H1 (cell line): ENCODE results near the gene SBK2. TPM values are rescaled to one million over a fixed set of nuclear protein-coding genes. Genes with fewer than 3 reads are reported as not detected.

Experiments used
- CTCF ChIA-PET: fragments of 300-600 bp; sonication (Branson Sonifier 250); formaldehyde crosslinking; loops from one replicate; lab custom pipeline; 2021; ENCODE audit not compliant: partially characterized antibody; lab: Charles Lee
- POLR2A ChIA-PET: fragments of 300-600 bp; sonication (Branson Sonifier 250); formaldehyde crosslinking; loops from one replicate; lab custom pipeline; 2021; ENCODE audit warnings: inconsistent platforms; ENCODE audit not compliant: partially characterized antibody; lab: Charles Lee
- DNase-seq, 2 experiments: peaks; one replicate each; pipeline versions ENCODE4 v3.0.0 to v3.0.0-alpha.2; 2010 to 2022; ENCODE audit warnings: low spot score in 2 of 2, low read depth in 1 of 2, mixed read lengths in 1 of 2
- FAIRE-seq: peaks from 2 replicates; lab custom pipeline; 2011; peaks lifted over from hg19 to GRCh38; lab: Jason Lieb, UNC
- H2AFZ ChIP-seq: 2 replicates; pipeline ENCODE4 v1.8.1; 2012; ENCODE audit warnings: low read length, inconsistent platforms
- H2AK5ac ChIP-seq: 2 replicates; pipeline ENCODE4 v1.6.1; 2013; ENCODE audit warnings: low read depth, low read length
- H2BK120ac ChIP-seq: replicated peaks from 2 replicates; pipeline ENCODE3; 2013; ENCODE audit warnings: low read depth, low read length, inconsistent platforms
- H2BK12ac ChIP-seq: 2 replicates; pipeline ENCODE4 v1.6.1; 2013; ENCODE audit warnings: low read depth, low read length
- H2BK15ac ChIP-seq: 2 replicates; pipeline ENCODE4 v1.6.1; 2013; ENCODE audit warnings: low read length
- H2BK20ac ChIP-seq: 2 replicates; pipeline ENCODE4 v1.6.1; 2013; ENCODE audit warnings: low read length
- H2BK5ac ChIP-seq: 2 replicates; pipeline ENCODE4 v1.6.1; 2013; ENCODE audit warnings: low read depth, low read length
- H3K14ac ChIP-seq: 2 replicates; pipeline ENCODE4 v1.6.1; 2013; ENCODE audit warnings: inconsistent platforms; ENCODE audit not compliant: insufficient read length
- H3K18ac ChIP-seq: 2 replicates; pipeline ENCODE4 v1.6.1; 2013; ENCODE audit warnings: low read length; ENCODE audit errors: extremely low read depth
- H3K23ac ChIP-seq: 2 replicates; pipeline ENCODE4 v1.6.1; 2013; ENCODE audit warnings: inconsistent platforms; ENCODE audit not compliant: insufficient read length
- H3K23me2 ChIP-seq: 2 replicates; pipeline ENCODE4 v1.6.1; 2013; ENCODE audit warnings: low read depth, low read length
- H3K27ac ChIP-seq: 2 replicates; pipeline ENCODE4 v1.6.1; 2011; ENCODE audit warnings: low read depth, low read length, inconsistent platforms
- H3K27me3 ChIP-seq, 4 experiments: replicated peaks in 1 of 4; 1 replicate in 1 of 4; 2 replicates in 3 of 4; pipeline versions ENCODE4 v1.6.1 to v1.8.1; 2011 to 2013; ENCODE audit warnings: low read length in 3 of 4, mild to moderate bottlenecking in 3 of 4, inconsistent platforms in 2 of 4, mixed read lengths in 2 of 4, moderate library complexity in 1 of 4; ENCODE audit not compliant: control insufficient read depth in 3 of 4, insufficient read depth in 3 of 4; ENCODE audit errors: extremely low read depth in 1 of 4
- H3K36me3 ChIP-seq, 4 experiments: 2 replicates each; pipeline versions ENCODE4 v1.6.1 to v1.8.1; 2011 to 2013; ENCODE audit warnings: mild to moderate bottlenecking in 4 of 4, low read length in 3 of 4, moderate library complexity in 2 of 4, control low read depth in 1 of 4, inconsistent platforms in 1 of 4; ENCODE audit not compliant: insufficient read depth in 4 of 4, control insufficient read depth in 2 of 4
- H3K4ac ChIP-seq: replicated peaks from 2 replicates; pipeline ENCODE3; 2013; ENCODE audit warnings: low read length, low read depth, mixed read lengths, inconsistent platforms; ENCODE audit not compliant: insufficient read length
- H3K4me1 ChIP-seq, 4 experiments: replicated peaks in 1 of 4; 1 replicate in 1 of 4; 2 replicates in 3 of 4; pipeline versions ENCODE4 v1.6.1 to v1.8.1; 2011 to 2013; ENCODE audit warnings: low read length in 3 of 4, inconsistent platforms in 2 of 4, mixed read lengths in 1 of 4; ENCODE audit not compliant: insufficient read depth in 4 of 4, control insufficient read depth in 3 of 4
- H3K4me2 ChIP-seq, 2 experiments: 2 replicates each; pipeline versions ENCODE4 v1.6.1 to v1.8.1; 2011 to 2013; ENCODE audit warnings: low read depth in 2 of 2, low read length in 2 of 2, control low read depth in 1 of 2, inconsistent platforms in 1 of 2, mild to moderate bottlenecking in 1 of 2; ENCODE audit not compliant: insufficient read depth in 1 of 2
- H3K4me3 ChIP-seq, 4 experiments: fragments of 200-600, 300-600 bp in 1 of 4; sonication (generic), shearing (Covaris generic), sonication (Bioruptor Twin) in 1 of 4; 2 replicates each; pipeline versions ENCODE4 v1.5.1 to v1.8.1; 2011 to 2016; ENCODE audit warnings: low read length in 4 of 4, low read depth in 3 of 4, control low read depth in 2 of 4, inconsistent platforms in 2 of 4, mild to moderate bottlenecking in 2 of 4, mixed read lengths in 1 of 4, moderate library complexity in 1 of 4; ENCODE audit not compliant: insufficient read depth in 2 of 4; ENCODE audit errors: extremely low read depth in 1 of 4
- H3K56ac ChIP-seq: replicated peaks from 2 replicates; pipeline ENCODE3; 2013; ENCODE audit warnings: low read depth, mild to moderate bottlenecking, mixed read lengths, low read length, inconsistent platforms; ENCODE audit not compliant: insufficient read length
- H3K79me1 ChIP-seq: 2 replicates; pipeline ENCODE4 v1.6.1; 2013; ENCODE audit warnings: low read depth, low read length, control low read depth
- H3K79me2 ChIP-seq, 2 experiments: 2 replicates each; pipeline versions ENCODE4 v1.6.1 to v1.8.1; 2012 to 2013; ENCODE audit warnings: low read length in 2 of 2, mild to moderate bottlenecking in 2 of 2, inconsistent platforms in 1 of 2; ENCODE audit not compliant: insufficient read depth in 2 of 2, control insufficient read depth in 1 of 2
- H3K9ac ChIP-seq, 4 experiments: replicated peaks in 1 of 4; 1 replicate in 1 of 4; 2 replicates in 3 of 4; pipeline versions ENCODE4 v1.6.1 to v1.8.1; 2011 to 2013; ENCODE audit warnings: low read depth in 3 of 4, low read length in 3 of 4, control low read depth in 2 of 4, mild to moderate bottlenecking in 2 of 4, moderate library complexity in 2 of 4, inconsistent platforms in 1 of 4; ENCODE audit errors: extremely low read depth in 1 of 4
- H3K9me3 ChIP-seq, 2 experiments: 2 replicates each; pipeline versions ENCODE4 v1.6.1 to v1.8.1; 2012 to 2013; ENCODE audit warnings: mild to moderate bottlenecking in 2 of 2, moderate library complexity in 2 of 2, control low read depth in 1 of 2, inconsistent platforms in 1 of 2, low read depth in 1 of 2, low read length in 1 of 2, mixed read lengths in 1 of 2; ENCODE audit not compliant: insufficient read depth in 2 of 2
- H4K20me1 ChIP-seq, 2 experiments: replicated peaks in 1 of 2; 2 replicates each; pipeline versions ENCODE3 to v1.8.1; 2011 to 2013; ENCODE audit warnings: inconsistent platforms in 2 of 2, low read length in 2 of 2, mild to moderate bottlenecking in 1 of 2; ENCODE audit not compliant: insufficient read depth in 2 of 2, control insufficient read depth in 1 of 2
- H4K5ac ChIP-seq: 2 replicates; pipeline ENCODE4 v1.6.1; 2013; ENCODE audit warnings: low read length, low read depth, mixed read lengths, inconsistent platforms; ENCODE audit not compliant: insufficient read length
- H4K8ac ChIP-seq: 2 replicates; pipeline ENCODE4 v1.8.0; 2013; ENCODE audit warnings: mild to moderate bottlenecking, moderate library complexity, low read length, inconsistent platforms; ENCODE audit not compliant: insufficient read depth; ENCODE audit errors: extremely low read depth
- H4K91ac ChIP-seq: replicated peaks from 2 replicates; pipeline ENCODE3; 2013; ENCODE audit warnings: low read length, mixed read lengths, inconsistent platforms; ENCODE audit not compliant: insufficient read length
- CHD2 ChIP-seq: IDR thresholded peaks from 2 replicates; pipeline ENCODE4 v1.6.1; 2012; ENCODE audit warnings: low read length, improper control_type of control experiment
- EZH2 ChIP-seq: fragments of 200-600 bp; sonication (generic); IDR thresholded peaks from 2 replicates; pipeline ENCODE4 v1.7.1; 2012; ENCODE audit warnings: low read depth, mild to moderate bottlenecking, moderate library complexity, low read length, inconsistent platforms; ENCODE audit not compliant: severe bottlenecking
- KDM1A ChIP-seq: fragments of 200-600, 300-600 bp; sonication (generic); IDR thresholded peaks from 2 replicates; pipeline ENCODE4 v1.7.1; 2016; ENCODE audit warnings: mild to moderate bottlenecking, low read length, borderline replicate concordance
- RAD21 ChIP-seq, 2 experiments: IDR thresholded peaks in 1 of 2; conservative IDR thresholded peaks in 1 of 2; 2 replicates each; pipeline ENCODE4 v1.6.1; 2011; ENCODE audit warnings: low read depth in 2 of 2, low read length in 2 of 2, improper control_type of control experiment in 1 of 2, inconsistent platforms in 1 of 2, mild to moderate bottlenecking in 1 of 2, moderate library complexity in 1 of 2
- RNF2 ChIP-seq: fragments of 200-900, 300-1000 bp; sonication (generic); IDR thresholded peaks from 2 replicates; pipeline ENCODE4 v1.7.1; 2016; ENCODE audit warnings: borderline replicate concordance, low read depth, mild to moderate bottlenecking, antibody characterized with exemption, low read length; ENCODE audit not compliant: poor library complexity, severe bottlenecking; ENCODE audit errors: missing control alignments
- SP4 ChIP-seq: IDR thresholded peaks from 2 replicates; pipeline ENCODE4 v1.6.1; 2012; ENCODE audit warnings: low read length, inconsistent platforms
- SUZ12 ChIP-seq: fragments of 200-600 bp; sonication (generic); IDR thresholded peaks from 2 replicates; pipeline ENCODE4 v1.6.1; 2012; ENCODE audit warnings: mild to moderate bottlenecking, inconsistent platforms, low read length, moderate library complexity, mixed read lengths
- TAF1 ChIP-seq: IDR thresholded peaks from 2 replicates; pipeline ENCODE4 v1.6.1; 2011; ENCODE audit warnings: mild to moderate bottlenecking, low read depth, low read length
- WGBS, 2 experiments: shearing (Covaris generic) in 1 of 2; methylation state at CpG; one replicate each; pipeline versions ENCODE4 v1.1.6 to v1.1.7; 2013 to 2015; ENCODE audit warnings: low lambda C conversion rate in 2 of 2, mixed read lengths in 2 of 2, inconsistent platforms in 1 of 2, low coverage in 1 of 2, missing lambda C conversion rate in 1 of 2; ENCODE audit not compliant: insufficient replicate concordance in 2 of 2, insufficient coverage in 1 of 2, insufficient read length in 1 of 2; ENCODE audit errors: extremely low coverage in 1 of 2, missing lambda C conversion rate in 1 of 2; 5-methylcytosine and 5-hydroxymethylcytosine counted together
- polyA plus RNA-seq, 7 experiments: library from polyadenylated mRNA; depleted of rRNA in 3 of 7; stranded (reverse) in 5 of 7; unstranded in 2 of 7; fragments of >200 nt in 5 of 7; fragments of 200-250 nt in 2 of 7; gene quantifications; 1 replicate in 5 of 7; 2 replicates in 1 of 7; 4 replicates in 1 of 7; pipeline versions ENCODE4 v1.2.1 to v1.2.3, GENCODE V29; 2011 to 2013; ENCODE audit warnings: missing spikeins in 2 of 7, mixed read lengths in 2 of 7
- total RNA-seq: library from RNA; stranded (reverse); fragmentation: NEBNext Ultra II Directional; extraction: Animal tissue kit (Norgen Biotek cat#: 25700); gene quantifications from 2 replicates; pipeline ENCODE4 v1.2.1, GENCODE V29; 2021
- TF ChIP-seq, protein P1 (sequence below): IDR thresholded peaks from 2 replicates; pipeline ENCODE4 v1.6.1; 2012; ENCODE audit warnings: inconsistent platforms

SBK2 gene
- total and polyA plus RNA-seq, 2 of the 8 experiments (the other 6 are each of a cell fraction or from before 2014, with no cell fraction given): 3.2 to 4.1 TPM

GRCh38 chr19:55516878-55517620, 19.9 kb downstream of the SBK2 start:
- no peaks in the 10 kb centered on the region for H3K36me3 ChIP-seq
- H3K9me3 ChIP-seq: no peaks in the 10 kb centered on the region; a peak in 1 of 4 replicates
- H3K79me1 ChIP-seq: no peaks in the 10 kb centered on the region
- no peaks in the 10 kb centered on the region for H3K79me2 ChIP-seq
- H2AK5ac ChIP-seq: no peak overlapping the region
- peak; percentile 83 to 99 for DNase-seq
- H4K8ac ChIP-seq: peak overlapping the region; percentile 58
- H2BK5ac ChIP-seq: no peak overlapping the region
- peak overlapping the region; percentile 92; the same call in 1 of the 2 replicates for H2BK15ac ChIP-seq
- H4K91ac ChIP-seq: no peak overlapping the region
- POLR2A ChIA-PET: interaction anchor here (0.6 to 1.2 kb wide), 2 partner anchors 9 to 84 kb away, joined by 3 read pairs; no protein-coding TSS in a partner anchor
- H3K27me3 ChIP-seq: no peaks in the 10 kb centered on the region; a peak in 2 of 7 replicates
- no peak overlapping the region for H3K14ac ChIP-seq
- H3K27ac ChIP-seq: no peak overlapping the region
- H3K4me1 ChIP-seq: no peaks in the 10 kb centered on the region; a peak in 1 of 7 replicates
- H3K23ac ChIP-seq: no peak overlapping the region
- H3K18ac ChIP-seq: no peak overlapping the region; the same call in 1 of the 2 replicates
- no peak overlapping the region for H2AFZ ChIP-seq
- peak overlapping the region; percentile 77 for H3K4ac ChIP-seq
- no peak overlapping the region for H3K56ac ChIP-seq
- H3K4me2 ChIP-seq: peak overlapping the region in 1 of 2 experiments; percentile 58; a peak in 3 of 4 replicates
- peaks cover 8% of the 10 kb centered on the region; the same call in 1 of the 2 replicates for H3K23me2 ChIP-seq
- H4K20me1 ChIP-seq: peaks cover 0 to 4% of the 10 kb centered on the region in 2 experiments
- no peak overlapping the region for H2BK20ac ChIP-seq
- CTCF ChIA-PET: interaction anchor here (0.6 to 2.2 kb wide), 9 partner anchors 13 to 986 kb away, joined by 3 to 12 read pairs (median 5); partner anchors contain the start of gene ZNF865
- 44% methylated on average over 32 of the region's 61 CpGs; no CpG with 5 or more reads in 1 of the 2 experiments for WGBS, 2 experiments
- peak overlapping the region in 1 of 4 experiments; percentile 46; a peak in 2 of 8 replicates for H3K4me3 ChIP-seq
- H3K9ac ChIP-seq: no peak overlapping the region
- FAIRE-seq: peak; percentile 72
- no peak overlapping the region for H2BK12ac ChIP-seq
- no peak overlapping the region for H4K5ac ChIP-seq
- H2BK120ac ChIP-seq: no peak overlapping the region
- peak; percentile 57; the same call in 1 of the 2 replicates for TF ChIP-seq SP4
- TF ChIP-seq RAD21 (IDR thresholded peaks at IDR 0.05 in 1 of 2, conservative IDR thresholded peaks at IDR 0.05 in 1 of 2; ENCODE audit: low read depth in 2 of 2, low read length in 2 of 2): peak; percentile 91 to 93
- peak; percentile 77 for TF ChIP-seq CHD2
- TF ChIP-seq, protein P1, sequence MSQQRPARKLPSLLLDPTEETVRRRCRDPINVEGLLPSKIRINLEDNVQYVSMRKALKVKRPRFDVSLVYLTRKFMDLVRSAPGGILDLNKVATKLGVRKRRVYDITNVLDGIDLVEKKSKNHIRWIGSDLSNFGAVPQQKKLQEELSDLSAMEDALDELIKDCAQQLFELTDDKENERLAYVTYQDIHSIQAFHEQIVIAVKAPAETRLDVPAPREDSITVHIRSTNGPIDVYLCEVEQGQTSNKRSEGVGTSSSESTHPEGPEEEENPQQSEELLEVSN: 0 out of 2 replicates have a peak, but pooled peaks have one; percentile 35
- no peak for TF ChIP-seq TAF1
- TF ChIP-seq SUZ12: no peak
- no peak for TF ChIP-seq KDM1A
- no peak for TF ChIP-seq RNF2
- no peak for TF ChIP-seq EZH2
